Kasumi-1 (cell line): ENCODE data around the gene ROR1.

Source experiments
- DNase-seq, 2 experiments: peaks; one replicate each; lab custom pipeline; 2025; lab: John Stamatoyannopoulos, UW

ROR1 gene

DNA sequence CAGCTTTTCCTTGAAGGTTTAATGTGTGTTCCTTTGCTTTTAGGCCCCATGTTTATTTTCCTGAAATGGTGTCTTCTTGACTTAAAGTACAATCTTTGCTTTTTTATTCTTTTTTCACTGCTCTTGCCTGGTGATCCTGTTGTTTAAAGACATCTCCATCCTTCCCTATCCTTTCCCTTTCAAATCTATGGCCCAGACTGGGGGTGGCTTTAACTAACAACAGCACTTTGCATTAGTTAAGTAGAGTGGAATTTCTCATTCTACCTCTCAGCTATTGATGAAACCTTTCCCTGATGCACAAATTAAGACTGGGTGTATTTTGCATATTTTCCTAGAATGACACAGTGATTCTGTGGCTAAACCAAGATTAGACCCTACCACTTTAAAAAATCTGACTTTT lies 84.3 kb downstream of the ROR1 start:
- DNase-seq: no peak

DNA sequence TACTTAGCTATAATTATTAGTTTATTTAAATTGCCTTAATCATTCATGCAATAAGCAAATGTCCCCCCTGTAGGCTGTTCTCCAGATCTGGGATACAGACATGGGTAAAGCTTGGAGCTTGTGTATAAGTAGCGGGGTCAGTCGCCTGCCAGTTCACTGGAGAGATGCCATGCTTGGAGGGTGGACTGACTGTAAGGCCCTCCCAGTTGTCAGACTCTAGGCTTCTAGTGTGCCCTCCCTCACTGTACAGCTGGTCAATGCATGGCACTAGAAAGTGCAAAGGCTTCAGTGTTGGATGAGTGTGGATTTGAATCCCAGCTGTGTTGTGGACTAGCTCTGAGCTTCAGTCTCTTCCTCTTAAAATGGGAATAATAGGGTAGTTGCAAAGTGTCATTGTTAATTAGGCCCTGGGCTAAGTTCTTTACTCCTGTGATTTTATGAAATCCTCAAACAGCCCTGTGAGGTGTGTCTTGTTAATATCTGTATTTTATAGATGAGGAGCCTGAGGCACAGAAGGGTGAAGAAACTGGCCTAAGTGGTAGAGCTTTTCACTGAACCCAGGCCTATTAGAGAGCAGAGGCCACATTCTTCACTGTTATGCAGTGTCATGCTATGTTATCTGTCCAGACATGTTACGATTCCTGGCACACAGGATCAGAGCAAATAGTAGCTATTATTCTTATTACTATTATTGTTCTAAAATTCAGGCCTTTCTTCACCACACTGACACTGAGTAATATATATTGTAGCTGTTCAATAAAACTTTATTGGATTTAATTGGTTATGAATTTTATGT lies 85.9 kb downstream of the ROR1 start:
- DNase-seq: no peak

DNA sequence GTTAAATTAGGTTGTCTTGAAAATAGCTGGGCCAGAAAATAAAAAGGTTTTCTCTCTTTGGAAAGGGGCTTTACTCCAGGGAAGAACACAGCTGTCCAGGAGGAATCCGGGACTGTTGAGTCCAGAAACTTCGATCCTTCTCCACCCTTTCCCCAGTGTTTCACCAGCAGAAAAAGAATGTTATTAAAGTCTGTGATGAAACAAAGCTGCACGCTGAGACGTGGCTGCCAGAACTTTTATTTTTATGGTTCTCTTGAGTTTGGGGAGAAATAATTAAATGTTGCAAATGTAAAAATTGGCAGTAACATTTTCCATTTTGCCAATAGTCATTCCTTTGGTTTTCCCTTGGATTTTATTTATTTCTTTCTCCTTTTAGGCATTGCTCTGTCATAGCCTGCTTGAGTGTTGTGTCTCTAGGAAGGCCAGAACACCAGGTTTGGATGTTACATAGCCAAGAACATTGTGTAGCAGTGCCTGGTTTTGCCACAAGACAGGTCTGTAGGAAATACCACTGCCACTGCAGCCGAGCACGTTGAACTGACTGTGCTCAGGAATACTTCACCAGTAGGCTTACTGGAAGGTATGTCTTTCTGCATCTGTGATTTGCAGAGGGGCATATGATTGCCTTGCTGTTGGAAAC lies 87.4 kb downstream of the ROR1 start:
- DNase-seq: no peak

DNA sequence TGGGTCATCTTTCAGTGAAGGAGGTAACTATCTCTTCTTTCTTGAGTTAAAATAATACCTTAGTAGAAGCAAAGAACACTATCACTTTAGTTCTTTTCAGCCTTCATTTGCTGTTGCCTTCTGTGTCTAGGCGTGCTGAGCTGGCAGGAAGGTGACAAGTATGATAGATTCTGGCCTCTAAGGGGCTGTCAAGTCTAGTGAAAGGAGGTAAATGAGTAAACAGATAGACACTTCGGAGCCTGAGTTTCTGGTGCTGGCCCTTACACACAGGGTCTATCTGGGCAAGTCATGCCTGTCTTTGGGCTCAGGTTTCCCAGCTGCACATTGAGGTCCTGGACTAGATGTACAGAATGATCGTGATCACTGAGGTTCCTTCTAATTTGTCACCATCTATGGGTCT lies 89.3 kb downstream of the ROR1 start:
- no peak for DNase-seq

DNA sequence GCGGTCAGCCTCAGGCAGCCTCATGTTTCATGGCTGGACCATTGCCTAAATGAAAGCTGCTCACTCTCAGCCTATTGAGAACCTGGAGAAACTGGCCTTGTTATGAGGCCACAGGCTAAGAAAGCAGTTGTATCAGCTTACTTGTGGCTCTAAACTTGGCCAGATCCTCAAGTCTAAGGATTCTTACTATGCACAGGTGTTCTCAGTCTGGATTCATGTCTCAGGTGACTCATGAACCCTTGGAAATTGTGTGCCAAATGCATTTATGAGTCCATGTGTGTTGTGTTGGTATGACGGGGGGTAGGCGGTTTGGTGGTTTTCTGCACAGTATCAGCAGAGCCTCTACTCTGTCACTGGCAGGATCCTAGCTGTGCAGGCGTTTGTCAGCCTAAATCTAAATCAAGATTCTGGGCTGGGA lies 90.4 kb downstream of the ROR1 start:
- no peak for DNase-seq

DNA sequence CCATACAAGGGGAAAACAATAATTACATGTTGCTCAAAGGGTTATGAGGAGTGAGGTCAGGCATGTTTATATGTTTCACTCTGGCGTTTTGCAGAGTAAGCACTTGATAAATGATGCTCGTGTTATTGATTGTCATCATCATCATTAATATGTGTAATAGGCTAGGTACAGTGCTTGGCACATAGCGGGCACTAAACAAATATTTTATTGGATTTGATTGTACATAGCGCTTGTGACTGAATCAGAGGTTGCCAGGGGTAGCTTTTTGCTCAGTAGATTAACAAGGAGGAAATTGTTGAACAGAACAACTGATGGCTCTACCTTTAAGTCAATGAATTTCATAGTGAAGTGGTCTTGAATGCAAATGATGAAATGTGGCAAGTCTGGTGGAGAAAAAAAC lies 91.7 kb downstream of the ROR1 start:
- DNase-seq: no peak

DNA sequence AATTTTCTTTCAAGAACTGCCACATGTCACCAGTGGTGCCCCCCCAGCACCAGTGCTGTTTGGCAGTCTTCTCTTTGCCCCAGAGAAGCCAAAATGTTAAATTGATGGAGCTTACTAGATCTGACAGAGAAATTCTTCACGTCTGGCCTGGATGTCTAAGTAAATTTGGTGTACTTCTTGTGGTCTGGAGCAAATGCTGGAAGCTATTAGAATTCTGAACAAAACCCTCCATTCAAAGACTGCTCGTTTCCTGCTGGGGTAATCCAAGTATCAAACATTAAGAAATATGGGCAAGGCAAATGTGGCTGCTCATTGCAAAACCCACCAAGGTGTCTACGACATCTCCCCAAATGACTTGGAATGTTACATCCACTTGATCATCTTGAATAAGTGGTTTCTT lies 92.3 kb downstream of the ROR1 start:
- DNase-seq: no peak

DNA sequence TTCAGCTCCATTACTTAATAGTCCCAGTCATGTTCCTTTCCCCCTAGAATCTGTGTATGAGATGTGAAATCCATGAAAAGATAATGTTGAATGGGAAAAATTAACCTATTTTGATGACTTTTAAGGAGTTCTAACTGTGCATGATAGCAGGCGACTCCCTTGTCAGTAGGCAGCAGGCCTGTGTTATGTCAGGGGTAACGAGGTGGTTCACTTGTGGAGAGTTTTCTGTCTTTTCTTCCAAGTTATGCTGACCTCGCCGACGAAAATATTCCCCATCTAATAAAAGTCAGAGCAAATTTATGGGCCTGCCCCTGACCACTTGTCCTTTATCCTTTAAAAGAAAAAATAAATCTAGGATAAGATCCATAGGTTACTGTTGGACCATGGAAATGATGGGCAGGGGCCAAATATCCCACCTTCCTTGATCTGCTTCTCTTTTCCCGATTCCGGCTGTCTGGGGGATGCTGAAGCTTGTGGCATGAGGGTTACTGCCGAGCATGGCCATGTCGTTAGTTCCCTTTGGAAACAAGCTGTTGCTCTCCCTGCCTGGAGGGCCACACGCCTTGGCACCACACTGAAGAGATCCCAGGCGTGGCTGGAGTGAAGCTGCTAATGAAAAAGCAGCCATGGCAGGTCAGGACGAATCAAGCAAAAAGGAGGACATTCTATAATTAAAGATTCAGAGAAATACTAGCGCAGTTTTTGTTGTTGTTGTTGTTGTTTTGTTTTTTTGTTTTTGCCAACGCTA lies 93.8 kb downstream of the ROR1 start:
- DNase-seq: no peak

DNA sequence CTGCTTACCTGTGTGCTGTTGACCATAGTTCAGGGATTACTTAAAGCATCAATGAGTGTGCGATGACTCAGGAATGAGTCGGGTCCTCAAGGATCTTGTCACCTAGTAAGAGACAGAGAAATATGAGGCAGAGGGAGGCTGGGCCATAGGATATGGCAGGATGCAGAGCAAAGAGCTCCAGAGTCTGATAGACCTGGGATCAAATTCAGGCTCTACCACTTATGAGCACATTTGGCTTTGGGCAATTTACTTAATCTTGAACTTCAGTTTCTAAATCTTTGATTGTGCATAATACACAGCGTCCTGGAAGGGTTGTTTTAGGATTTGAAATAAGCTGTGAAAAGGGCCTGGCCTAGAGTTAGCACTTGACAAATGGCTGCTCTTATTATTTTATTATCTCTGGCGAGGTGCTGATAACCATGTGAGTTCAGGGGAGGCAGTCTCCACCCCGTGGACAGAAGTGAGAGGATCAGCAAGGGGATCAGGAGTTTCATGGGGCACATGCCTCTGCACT lies 94.5 kb downstream of the ROR1 start:
- DNase-seq: no peak

DNA sequence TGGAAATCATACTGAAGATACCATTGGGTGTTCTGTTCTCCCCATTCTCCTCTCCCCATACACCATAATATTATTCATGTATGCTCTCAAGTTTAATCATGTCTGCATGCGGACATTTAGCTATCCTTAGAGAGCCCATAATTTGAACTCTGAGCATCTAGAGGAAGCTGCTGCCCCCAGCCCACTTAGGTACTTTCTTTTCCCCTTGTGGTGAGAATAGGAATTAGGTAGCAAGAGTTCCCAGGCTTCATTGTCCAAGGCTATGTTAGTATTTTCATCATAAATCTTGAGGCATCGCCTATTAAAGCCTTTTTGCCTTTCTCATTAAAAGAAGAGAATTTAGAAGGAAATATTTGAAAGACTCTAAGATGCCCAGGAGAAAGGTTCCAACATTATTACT lies 96.3 kb downstream of the ROR1 start:
- no peak for DNase-seq

DNA sequence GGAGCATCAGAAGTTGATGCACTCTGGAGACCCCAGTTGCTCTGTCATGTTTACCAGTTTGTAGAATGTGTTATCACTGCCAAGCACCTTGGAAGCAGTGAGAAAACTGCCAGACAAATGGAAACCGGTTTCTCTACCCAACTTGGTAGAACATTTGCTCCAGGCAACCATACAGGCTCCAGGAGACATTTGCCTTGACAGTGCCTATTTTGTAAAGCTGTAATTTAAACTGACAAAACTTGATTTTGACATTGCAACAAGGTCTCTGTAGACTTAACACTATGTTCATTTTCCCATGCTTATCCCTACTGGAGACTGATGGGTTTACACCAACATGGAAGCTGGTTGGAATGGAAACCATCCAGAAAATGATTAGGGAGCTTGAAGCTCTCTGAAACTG lies 97.6 kb downstream of the ROR1 start:
- no peak for DNase-seq

DNA sequence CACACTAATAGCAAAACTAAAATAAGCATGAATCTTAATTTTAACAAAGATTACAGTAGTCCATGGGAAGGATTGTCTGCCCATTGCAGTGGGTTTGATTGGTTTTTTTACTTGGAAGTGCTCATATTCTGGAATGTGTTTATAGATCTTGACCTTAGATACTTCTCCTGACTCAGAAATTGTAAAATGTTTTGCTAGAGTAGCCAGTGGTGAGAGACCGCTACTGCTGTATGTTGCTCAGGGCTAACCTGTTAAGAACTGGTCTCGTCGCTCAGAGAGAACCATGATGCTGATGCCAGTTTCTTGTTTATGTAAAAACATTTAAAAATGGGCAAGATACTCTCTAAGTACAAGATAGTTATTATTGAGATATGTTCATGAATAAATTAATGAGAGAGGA lies 99.9 kb downstream of the ROR1 start:
- DNase-seq: no peak

DNA sequence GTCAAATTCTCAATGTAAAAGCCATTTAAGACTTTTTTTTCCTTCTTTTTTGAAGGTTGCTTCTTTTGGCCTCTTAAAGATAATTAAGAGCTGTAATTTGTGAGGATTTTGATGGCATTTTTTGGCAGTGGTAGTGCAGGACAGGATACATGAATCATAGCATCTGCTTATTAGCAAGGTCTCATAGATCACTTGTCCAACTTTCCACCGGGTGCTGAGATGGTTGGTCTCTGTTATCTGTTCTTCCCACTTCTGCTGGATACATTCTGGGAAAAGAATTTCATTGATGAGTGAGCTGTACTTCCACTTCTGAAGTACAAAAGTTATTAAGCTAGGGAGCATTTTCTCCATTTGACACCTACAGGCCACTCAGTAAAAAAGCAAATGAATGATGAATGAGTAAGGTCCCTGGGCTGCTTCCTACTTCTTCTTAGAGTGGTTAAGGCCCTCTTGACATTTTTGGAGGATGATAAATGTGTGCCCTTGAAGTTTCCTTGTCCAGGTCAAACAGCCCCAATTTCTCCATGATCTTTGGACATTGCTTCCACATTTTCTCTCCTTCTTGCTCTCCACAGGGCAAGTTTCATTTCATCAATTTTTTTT lies 100.6 kb downstream of the ROR1 start:
- DNase-seq: no peak

DNA sequence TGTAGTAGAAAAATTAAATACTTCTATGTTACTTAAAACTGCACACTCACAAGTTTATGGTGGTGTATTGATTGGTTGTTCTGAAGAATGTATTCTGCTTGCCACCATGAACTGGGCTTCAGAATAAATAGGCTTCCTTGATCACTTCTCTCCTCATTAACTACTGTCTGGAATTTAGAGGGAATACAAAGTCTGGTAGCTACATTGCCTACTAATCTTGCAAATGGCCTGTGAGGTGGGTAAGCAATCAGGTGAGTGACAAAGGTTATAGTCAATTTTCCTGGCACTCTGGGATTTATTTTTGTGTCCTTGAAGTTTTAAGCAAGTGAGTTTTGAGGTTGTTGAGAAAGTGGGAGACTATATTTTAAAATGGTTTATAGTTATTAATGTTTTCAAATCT lies 101.8 kb downstream of the ROR1 start:
- DNase-seq: no peak

DNA sequence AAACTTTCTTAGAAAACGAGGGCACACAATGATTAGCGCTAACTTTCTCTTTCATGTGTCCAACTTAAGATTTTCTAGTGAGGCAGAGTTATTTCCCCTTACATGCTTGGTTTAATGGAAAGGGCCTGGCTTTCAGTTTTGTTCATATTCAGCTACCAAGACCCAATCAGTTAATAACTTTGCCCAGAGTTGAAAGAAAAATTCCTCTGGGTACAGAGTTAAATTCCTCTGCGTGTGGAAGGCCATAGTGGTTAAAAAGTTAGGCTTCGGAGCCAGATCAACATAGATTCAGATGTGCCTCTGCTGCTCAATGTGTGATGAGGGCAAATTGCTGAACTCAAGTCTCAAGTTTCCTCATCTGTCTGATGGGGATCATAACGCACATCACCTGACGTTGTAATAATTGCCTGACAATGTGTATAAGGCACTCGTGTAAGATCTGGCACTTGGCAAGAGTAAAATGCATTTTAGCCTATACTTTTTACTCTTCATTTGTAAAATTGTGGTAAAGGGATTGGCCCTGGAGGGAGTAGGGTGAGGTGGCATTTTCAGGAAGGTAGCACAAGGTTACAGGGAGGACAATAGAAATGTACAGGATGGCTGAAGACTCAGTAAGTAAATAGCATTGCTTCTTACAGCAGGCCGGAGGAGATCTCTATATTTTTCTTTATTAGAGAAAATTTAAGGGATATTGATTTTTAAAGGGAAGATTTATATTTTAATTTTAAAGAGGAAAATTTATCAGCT lies 103.4 kb downstream of the ROR1 start:
- no peak for DNase-seq

DNA sequence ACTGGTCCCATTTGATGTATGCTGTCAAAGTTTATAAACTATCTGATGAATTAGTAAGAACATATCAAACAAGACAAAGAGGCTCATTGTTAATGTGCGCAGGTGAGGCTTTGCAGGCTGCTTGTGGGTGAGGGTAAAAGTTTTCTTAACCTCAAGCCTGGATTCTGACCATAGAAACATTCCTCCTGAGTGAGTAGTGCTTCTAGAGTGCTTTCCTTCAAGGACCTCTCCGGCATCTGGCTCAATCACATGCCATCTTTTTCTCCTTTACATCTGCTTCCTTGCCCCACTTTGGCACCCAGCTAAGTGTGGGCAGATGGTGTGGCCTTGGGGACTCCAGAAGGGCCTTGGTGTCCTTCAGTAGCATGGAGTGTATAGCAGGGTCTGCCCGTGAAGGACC lies 104.0 kb downstream of the ROR1 start:
- DNase-seq: no peak

DNA sequence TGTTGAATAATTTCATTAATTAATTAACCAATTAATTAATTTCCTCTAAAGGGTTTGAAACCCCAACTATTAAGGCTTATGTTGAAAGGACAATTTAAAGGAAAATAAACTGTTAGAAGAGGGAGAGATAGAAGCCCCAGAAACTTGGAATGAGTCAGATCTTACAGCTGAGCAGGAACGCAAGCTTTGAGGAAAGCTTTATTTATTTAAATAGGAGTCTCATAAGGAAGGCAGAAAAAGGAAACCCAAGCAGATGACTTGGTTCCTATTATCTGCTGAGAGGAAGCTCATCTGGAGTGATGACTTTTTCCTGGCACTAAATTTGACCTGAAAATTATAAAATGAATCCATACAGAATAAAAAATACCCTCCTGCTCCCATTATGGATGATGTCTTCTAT lies 105.1 kb downstream of the ROR1 start:
- DNase-seq: no peak

DNA sequence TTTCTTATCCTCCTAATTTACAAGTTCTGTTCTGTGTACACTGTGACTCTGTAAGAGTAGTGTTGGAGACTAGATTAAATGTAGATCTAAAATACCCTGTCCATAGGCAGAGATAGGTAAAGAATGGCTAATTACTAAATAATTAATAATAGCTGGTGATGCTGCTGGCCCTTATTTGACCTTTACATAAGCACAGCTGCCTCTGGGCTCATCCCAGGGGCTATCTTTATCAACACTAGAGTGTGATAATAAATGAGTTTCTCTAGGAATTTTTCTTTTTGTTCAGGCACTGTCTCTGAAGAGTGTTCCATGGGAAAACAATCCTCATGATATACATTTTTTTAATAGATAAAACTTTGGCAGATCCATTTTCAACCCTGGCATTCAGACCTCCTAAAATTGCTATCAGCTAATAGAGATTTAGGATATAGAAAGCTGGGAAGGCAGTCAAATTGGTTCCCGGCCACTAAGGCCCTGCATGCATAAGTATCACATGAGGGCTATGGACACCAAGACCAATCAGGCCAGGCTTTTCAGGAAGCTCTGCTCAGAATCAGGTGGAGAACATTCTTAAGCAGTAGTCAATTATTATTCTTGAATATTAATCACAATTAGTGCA lies 107.2 kb downstream of the ROR1 start:
- no peak for DNase-seq

DNA sequence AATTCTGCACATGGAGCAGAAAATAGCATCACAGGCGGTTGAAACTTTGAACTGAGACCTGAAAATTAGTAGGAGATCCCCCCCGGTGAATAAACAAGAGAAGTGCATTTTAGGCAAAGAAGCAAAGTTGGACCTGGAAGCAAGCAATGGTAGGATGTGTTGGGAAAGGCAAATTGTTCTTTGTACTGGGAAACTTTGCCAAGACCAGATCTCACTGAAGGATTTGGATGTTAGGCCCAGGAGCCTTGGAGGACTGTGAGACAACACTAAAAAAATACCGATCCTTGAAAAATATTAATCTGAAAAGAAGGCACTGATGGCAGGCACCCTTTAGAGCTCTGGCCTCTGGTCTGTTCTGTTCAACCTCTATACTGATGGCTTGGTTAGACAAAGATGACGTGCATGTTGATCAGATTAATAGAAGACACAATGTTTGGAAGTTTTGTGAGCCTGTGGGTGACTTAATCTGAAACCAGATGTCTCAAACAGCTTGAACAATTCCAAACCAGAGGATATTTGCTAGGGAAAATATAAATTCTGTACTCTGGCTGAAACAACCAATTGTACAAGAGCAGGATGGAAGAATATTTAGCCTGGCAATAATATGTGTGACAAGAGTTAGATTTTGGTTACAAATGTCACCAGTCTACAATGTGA lies 108.4 kb downstream of the ROR1 start:
- no peak for DNase-seq

DNA sequence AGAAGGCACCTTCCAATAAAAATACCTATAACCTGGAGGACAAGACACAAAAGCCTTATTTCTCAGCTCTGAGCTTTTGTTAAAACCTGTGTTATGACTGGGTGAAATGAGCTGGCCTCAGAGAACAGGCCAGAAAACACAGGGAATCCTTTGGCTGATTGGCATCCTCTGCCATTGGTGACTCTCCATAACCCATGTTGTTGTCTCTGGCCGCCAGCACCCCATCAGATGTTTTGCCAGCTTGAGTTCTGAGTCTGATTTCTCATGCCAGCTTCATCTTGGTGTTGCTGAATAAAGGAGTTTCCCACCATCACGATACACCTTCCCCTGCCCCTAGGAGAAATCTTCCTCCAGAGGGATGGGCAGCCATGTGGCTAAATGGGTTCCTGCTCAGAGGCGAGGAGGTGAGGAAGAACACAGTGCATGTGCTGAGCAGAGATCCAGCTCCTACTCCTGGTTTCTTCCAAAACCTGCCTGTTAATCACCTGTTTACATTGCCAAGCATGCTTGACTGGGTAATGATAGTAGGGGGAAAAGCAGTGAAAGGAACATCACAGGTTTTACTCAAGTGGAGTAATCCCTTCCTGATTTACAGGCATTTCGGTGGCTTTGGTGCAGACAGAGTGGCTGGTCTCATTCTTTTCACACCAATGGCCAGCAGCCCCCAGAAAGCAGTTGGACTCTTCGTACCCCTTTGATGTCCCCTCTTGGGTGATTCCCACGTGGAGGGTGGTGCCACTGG lies 109.8 kb downstream of the ROR1 start:
- DNase-seq: no peak
